Right lobe of liver (tissue), 4 donors: ENCODE measurements around the gene SYAP1.

Experiments used
- CTCF ChIP-seq, 4 donors: fragments of 200-600 bp in 3 of 4; fragments of 450-650 bp in 1 of 4; IDR thresholded peaks; one replicate each; pipeline versions ENCODE4 v1.5.1 to v1.8.0; 2016 to 2022; ENCODE audit warnings: antibody characterized with exemption in 4 of 4, mild to moderate bottlenecking in 2 of 4
- POLR2A ChIP-seq: fragments of 450-650 bp; IDR thresholded peaks from one replicate; pipeline ENCODE4 v1.6.1; 2017; ENCODE audit warnings: antibody characterized with exemption, mild to moderate bottlenecking
- donor health status: DM: no; HTN: no; CAD: no.
- donor health status: DM: no; HTN: no; CAD: no.
- donor health status: DM: no; HTN: yes; CAD: no.

DNA sequence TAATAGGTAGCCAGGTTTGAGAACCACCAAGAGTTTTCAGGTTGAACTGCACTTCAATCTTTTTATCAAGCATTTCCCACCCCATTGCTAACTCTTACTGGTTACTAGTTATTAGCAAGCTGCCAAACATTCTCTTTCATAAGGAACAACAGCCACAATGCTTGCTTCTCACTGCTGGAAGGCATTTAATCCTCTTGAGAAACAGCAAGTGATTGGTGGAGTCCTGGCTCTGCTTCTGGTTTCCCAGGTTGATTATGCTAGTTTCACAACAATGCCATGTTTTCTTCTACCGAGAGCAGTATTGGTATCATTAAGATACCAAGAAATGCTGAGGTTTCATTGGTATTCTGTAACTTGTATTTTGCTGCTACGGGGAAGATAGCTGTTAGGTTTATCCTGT, 34.6 kb downstream of the SYAP1 start:
- no peak for TF ChIP-seq CTCF (IDR thresholded peaks at IDR 0.05)
- no peak for TF ChIP-seq POLR2A
